ENCODE data around the gene GPR137C.
A peak's percentile ranks its signal among the peaks of the same experiment; 100 is the strongest.

Gene GPR137C, protein sequence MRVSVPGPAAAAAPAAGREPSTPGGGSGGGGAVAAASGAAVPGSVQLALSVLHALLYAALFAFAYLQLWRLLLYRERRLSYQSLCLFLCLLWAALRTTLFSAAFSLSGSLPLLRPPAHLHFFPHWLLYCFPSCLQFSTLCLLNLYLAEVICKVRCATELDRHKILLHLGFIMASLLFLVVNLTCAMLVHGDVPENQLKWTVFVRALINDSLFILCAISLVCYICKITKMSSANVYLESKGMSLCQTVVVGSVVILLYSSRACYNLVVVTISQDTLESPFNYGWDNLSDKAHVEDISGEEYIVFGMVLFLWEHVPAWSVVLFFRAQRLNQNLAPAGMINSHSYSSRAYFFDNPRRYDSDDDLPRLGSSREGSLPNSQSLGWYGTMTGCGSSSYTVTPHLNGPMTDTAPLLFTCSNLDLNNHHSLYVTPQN

GRCh38 chr14:52552063-52552988, at the start of gene GPR137C, which contains the start of gene TXNDC16:
TSS of gene GPR137C (plus strand) at chr14:52552836. CDS start at chr14:52553148, 312 bp downstream.
TSS of gene TXNDC16 (minus strand) at chr14:52552505. CDS start at chr14:52543557, 8,948 bp downstream.
- DNase-seq, result peak; percentile 100

- DNase-seq, result no peak
Observed at GRCh38 chr14:52513249-52513648, 39.4 kb upstream of the GPR137C start.

- DNase-seq, result no peak
Observed at GRCh38 chr14:52514046-52514811, 38.4 kb upstream of the GPR137C start.

- DNase-seq, result no peak
Observed at GRCh38 chr14:52522033-52522432, 30.6 kb upstream of the GPR137C start.

- no peak for DNase-seq
Observed at GRCh38 chr14:52522581-52523345, 29.9 kb upstream of the GPR137C start.

DNA sequence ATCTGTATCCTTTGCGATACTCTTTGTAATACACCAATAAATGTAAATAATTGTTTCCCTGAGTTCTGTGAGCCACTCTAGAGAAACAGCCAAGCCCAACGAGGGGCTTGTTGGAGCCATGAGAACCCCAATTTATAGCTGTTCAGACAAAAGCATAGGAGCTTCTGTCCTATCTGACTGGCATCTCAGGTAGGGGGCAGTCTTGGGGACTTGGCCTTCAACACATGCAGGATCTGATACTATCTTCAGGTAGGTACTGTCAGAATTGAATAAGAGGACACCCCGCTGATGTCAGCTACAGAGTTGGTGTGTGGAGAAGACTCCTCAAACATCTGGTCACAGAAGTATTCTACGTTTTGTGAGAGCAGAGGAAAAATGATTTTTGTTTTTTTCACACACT, 25.6 kb upstream of the GPR137C start:
- no peak for DNase-seq

- no peak for DNase-seq
Observed at GRCh38 chr14:52531481-52531880, 21.2 kb upstream of the GPR137C start.

DNA sequence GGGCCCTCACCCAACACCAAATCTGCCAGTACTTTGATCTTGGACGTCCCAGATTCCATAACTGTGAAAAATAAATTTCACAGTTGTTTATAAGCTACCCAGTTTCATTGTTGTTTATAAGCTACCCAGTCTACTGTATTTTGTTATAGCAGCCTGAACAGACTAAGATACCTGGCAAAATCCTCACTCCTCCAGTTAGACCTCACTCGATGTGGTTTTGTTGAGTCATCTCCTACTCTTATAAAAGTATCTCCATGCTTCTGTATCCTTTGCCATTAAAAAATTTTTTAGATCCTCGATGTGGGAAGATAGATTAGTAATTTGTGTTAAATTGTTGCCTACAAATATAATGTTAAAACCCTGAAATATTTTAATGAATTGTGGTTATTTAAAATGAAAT, 16.4 kb upstream of the GPR137C start:
- DNase-seq, result no peak

DNA sequence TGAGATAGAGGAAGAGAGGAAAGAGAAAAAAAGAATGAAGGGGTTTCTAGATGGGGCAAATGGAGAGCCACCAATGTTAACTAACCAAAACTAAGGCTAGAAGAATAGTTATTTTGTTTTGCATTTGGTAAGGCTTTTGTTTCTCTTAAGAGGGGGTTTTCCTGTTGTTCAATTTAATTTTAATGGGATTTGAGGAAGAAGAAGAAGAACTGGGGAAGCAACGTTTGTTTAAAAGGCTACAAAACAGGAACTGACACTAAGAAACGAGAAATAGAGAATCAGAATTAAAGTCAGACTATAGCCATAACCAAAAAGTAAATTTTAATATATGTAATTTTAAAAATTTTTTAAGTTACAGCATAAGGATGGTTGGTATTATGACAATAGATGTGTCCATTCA, 14.0 kb upstream of the GPR137C start:
- DNase-seq, result no peak

- DNase-seq, result no peak
Observed at GRCh38 chr14:52545584-52546317, 6.9 kb upstream of the GPR137C start.

- no peak for DNase-seq
Observed at GRCh38 chr14:52546318-52546670, 6.3 kb upstream of the GPR137C start.

- no peak for DNase-seq
Observed at GRCh38 chr14:52547027-52547426, 5.6 kb upstream of the GPR137C start.

GRCh38 chr14:52547526-52547925, 5.1 kb upstream of the GPR137C start:
- DNase-seq, result no peak

- no peak for DNase-seq
Observed at GRCh38 chr14:52550661-52551060, 2.0 kb upstream of the GPR137C start.

DNA sequence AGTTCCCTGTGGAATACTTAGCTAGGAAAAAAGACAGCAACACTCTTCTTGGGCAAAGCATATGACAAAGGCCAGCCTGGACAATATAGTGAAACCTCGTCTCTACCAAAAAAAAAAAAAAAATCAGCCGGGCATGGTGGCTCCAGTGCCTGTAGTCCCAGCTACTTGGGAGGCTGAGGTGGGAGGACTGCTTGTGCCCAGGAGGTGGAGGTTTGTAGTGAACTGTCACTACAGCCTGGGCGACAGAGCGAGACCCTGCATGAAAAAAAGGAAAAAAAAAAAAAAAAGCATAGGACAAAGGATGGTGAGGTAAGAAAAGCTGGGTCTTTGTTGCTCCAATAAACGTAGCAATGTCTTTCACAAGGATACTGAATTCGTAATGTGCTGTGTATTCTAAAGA, 1.4 kb upstream of the GPR137C start:
- DNase-seq, result no peak

GRCh38 chr14:52551696-52552062, 957 bp upstream of the GPR137C start:
- DNase-seq, result peak; percentile 19

DNA sequence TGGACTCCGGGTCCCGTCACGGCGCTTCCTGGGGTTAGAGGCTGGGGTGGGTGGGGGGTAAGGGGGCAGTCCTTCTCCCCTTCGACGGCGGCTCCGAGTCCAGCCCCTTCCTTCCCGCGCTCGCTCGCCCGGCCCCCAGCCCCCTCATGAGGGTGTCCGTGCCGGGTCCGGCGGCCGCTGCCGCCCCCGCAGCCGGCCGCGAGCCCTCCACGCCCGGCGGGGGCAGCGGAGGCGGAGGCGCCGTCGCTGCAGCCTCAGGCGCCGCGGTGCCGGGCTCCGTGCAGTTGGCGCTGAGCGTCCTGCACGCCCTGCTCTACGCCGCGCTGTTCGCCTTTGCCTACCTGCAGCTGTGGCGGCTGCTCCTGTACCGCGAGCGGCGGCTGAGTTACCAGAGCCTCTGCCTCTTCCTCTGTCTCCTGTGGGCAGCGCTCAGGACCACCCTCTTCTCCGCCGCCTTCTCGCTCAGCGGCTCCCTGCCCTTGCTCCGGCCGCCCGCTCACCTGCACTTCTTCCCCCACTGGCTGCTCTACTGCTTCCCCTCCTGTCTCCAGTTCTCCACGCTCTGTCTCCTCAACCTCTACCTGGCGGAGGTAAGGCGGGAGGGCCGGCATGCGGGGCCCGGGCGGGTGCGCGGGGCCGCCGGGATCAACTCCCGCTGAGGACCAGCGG, 500 bp downstream of the GPR137C start:
- DNase-seq, result peak; percentile 54

DNA sequence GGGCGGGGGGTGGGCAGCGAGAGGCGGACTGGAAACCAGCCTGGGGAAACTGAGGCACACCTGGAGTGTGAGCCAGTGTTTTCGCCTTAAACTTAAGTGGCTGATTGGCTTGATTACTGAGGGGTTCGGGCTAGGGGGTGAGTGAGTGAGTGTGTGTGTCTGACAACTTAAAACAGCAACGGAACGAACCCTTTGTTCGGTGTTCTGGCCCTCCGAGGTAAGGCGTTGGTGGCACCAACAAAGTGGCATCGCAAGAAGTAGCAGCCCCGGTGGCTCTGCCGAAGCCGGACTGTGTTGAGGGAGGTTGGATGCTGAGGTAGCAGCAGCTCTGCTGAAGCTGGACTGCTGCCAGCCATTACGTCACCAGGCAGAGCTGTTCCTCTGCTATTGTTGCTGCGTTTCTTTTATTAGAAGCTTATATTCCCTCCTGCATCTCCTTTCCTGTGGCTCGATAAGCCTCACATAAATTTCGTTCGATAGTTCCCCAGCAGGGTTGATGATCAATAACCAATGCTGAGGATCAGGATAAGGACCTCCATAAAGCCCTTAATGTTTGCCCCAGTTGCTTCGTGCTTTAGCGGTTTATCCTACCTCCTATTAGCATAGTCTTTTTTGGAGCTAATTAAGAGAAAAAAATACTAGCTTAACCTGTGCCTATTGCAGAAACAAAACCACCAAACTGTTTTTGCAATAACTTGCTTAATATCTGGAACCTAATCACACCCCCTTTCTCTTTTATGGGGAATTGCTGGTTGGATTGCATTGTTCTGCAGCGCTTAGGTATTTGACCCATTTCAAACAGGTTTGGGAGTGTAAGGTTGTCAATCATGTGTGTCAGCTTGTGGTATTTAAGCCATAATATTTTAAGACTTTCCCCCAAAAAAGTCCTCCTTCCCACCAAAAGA, 1.3 kb downstream of the GPR137C start:
- DNase-seq, result peak; percentile 93

DNA sequence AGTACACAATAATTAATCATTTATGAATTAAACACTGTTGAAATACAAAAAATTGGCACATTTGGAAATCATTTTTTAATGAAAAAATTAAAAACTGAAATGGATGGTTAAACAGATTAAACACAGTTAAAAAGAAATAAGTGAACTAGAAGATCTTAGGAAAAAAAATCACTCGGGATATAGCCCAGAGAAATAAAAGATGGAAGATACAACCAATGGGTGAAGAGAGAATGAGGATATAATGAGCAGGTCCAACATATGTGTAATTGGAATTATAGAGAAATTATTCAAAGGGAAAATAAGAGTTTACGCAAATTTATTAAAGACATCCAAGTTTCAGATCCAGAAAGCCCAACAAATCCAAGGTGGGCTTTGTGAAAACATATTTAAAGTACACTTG, 6.1 kb downstream of the GPR137C start:
- DNase-seq, result no peak

- DNase-seq, result no peak
Observed at GRCh38 chr14:52563120-52563519, 10.5 kb downstream of the GPR137C start.
